HG02840 (cell line): ENCODE data around the gene MYO16.

Experiments
- ATAC-seq: cut with Tn5 transposase; IDR thresholded peaks from one replicate; pipeline ENCODE4 v1.9.1; 2021; ENCODE audit warnings: mild to moderate bottlenecking, moderate library complexity, moderate number of reproducible peaks; ENCODE audit not compliant: unreplicated experiment, low FRiP score

The MYO16 gene

GRCh38 chr13:108786456-108787200 lies 157.2 kb downstream of the MYO16 start:
- no peak for ATAC-seq

GRCh38 chr13:108787700-108788414 lies 158.4 kb downstream of the MYO16 start:
- no peak for ATAC-seq

GRCh38 chr13:108789476-108789875 lies 160.1 kb downstream of the MYO16 start:
- no peak for ATAC-seq

- ATAC-seq = no peak
Measured at GRCh38 chr13:108795841-108796240, 166.4 kb downstream of the MYO16 start.

GRCh38 chr13:108797354-108797753 lies 167.9 kb downstream of the MYO16 start:
- ATAC-seq = no peak

GRCh38 chr13:108807841-108808240 lies 178.4 kb downstream of the MYO16 start:
- no peak for ATAC-seq

GRCh38 chr13:108812165-108812564 lies 182.8 kb downstream of the MYO16 start:
- ATAC-seq = no peak

- no peak for ATAC-seq
Measured at GRCh38 chr13:108812661-108813060, 183.2 kb downstream of the MYO16 start.

GRCh38 chr13:108813587-108814170 lies 184.3 kb downstream of the MYO16 start:
- ATAC-seq = no peak

GRCh38 chr13:108816375-108816774 lies 187.0 kb downstream of the MYO16 start:
- no peak for ATAC-seq

GRCh38 chr13:108827646-108828045 lies 198.2 kb downstream of the MYO16 start:
- ATAC-seq = no peak

- no peak for ATAC-seq
Measured at GRCh38 chr13:108828086-108828815, 198.8 kb downstream of the MYO16 start.

GRCh38 chr13:108830916-108831315 lies 201.5 kb downstream of the MYO16 start:
- no peak for ATAC-seq

GRCh38 chr13:108833531-108833930 lies 204.1 kb downstream of the MYO16 start:
- ATAC-seq = no peak

GRCh38 chr13:108834193-108834592 lies 204.8 kb downstream of the MYO16 start:
- ATAC-seq = no peak

- no peak for ATAC-seq
Measured at GRCh38 chr13:108835083-108835482, 205.7 kb downstream of the MYO16 start.

GRCh38 chr13:108850691-108851090 lies 221.3 kb downstream of the MYO16 start:
- no peak for ATAC-seq

GRCh38 chr13:108851660-108852059 lies 222.2 kb downstream of the MYO16 start:
- no peak for ATAC-seq

GRCh38 chr13:108853031-108853430 lies 223.6 kb downstream of the MYO16 start:
- ATAC-seq = no peak

- peak; percentile 68 for ATAC-seq
Measured at GRCh38 chr13:108855737-108856387, 226.5 kb downstream of the MYO16 start.
